ENCODE data around the gene DCC.

The DCC gene

DNA sequence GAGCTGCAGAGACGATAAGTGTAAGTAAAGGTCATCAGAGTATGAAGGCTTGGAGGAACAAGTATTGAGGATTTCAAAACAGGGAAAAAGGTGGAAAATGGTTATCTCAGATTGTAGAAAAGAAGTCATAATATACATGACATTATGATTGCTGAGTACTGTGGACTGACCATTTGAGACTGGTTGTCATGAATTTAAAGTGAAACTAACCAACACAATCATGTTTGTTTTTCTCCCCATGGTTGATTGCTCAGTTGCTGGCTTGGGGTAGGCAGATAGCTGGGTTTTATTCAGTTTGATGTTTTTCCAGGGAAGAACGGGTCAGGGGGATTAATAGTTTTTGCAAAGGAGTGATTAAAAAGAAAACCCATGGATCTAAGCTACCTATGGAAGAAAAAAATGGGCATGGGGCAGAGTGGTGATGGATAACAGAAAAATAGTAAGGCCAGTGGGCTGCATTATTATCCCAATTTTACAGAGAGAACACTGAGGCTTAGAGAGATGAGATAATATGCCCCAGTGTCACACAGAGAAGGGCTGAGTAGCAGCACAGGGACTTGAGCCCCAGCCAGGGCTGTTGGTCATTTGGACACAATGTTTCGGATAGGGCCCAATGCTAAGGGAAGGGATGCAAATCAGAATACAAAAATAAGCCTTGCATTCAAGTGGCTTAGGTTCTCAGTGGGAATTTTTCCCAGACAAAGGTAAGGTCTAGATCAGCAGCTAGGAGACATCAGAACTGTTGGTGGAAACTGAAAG lies 885.7 kb downstream of the DCC start:
- DNase-seq (ENCODE audit: low read depth, low spot score): no peak
- Histone ChIP-seq H3K36me3 (ENCODE audit: insufficient read depth, low read length) (no peaks in the 10 kb centered on the region), H3K9me3 (ENCODE audit: low read depth, low read length) (no peaks in the 10 kb centered on the region), H3K4me3 (no peak overlapping the region), H3K9ac (ENCODE audit: insufficient read length) (no peak overlapping the region), H3K27ac (no peak overlapping the region)
- TF ChIP-seq EZH2 (IDR thresholded peaks at IDR 0.05) (no peak), POLR2AphosphoS5 (IDR thresholded peaks at IDR 0.05; ENCODE audit: borderline replicate concordance, low read depth, low read length) (no peak), FOXP2 (optimal IDR thresholded peaks at IDR 0.05; ENCODE audit: control extremely low read depth, extremely low read length, insufficient read depth) (no peak)

DNA sequence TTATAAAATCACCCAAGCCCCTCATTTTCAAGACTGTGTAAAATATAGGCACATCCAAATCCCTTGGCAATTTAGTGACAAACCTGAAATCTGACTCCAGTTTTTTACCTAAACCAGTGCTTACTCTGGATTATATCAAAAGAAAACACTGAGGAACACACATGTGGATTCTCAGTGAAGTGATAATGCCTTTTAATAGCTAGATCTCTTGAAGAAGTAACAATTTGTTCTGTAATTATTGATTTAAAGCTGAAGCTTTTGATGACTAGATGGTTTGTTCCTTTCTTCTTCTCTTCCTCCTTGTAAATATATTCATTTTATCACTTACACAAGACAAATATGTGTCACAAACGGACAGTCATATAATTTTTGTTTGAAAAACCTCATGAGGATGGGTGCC lies 894.6 kb downstream of the DCC start:
- Histone ChIP-seq H3K4me3 (no peak overlapping the region), H3K27ac (no peak overlapping the region), H3K36me3 (ENCODE audit: insufficient read depth, low read length) (no peaks in the 10 kb centered on the region), H3K9me3 (ENCODE audit: low read depth, low read length) (no peaks in the 10 kb centered on the region), H3K9ac (ENCODE audit: insufficient read length) (no peak overlapping the region)
- TF ChIP-seq POLR2AphosphoS5 (IDR thresholded peaks at IDR 0.05; ENCODE audit: borderline replicate concordance, low read depth, low read length): no peak
- no peak for TF ChIP-seq FOXP2 (optimal IDR thresholded peaks at IDR 0.05; ENCODE audit: control extremely low read depth, extremely low read length, insufficient read depth)
- no peak for TF ChIP-seq EZH2 (IDR thresholded peaks at IDR 0.05)
- DNase-seq (ENCODE audit: low read depth, low spot score): no peak

DNA sequence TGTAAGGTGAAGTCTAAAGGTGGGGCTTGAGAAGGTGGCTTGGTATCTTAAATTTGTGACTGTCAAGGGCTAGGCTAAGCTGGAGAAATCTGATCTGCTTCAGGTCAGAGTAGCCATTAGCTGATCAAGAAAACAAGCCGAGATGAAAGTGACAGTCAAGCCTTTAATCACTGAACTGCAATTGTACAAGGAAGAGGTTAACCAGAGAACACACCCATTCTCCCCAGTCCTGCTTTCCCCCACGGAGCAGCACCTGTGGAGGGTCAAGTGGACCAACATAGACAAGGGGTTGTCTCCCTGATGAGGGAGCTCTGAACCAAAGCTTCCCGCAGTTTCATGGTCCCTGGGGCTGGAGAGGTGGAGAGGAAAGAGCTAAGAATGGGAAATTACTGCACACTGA lies 901.2 kb downstream of the DCC start:
- DNase-seq (ENCODE audit: low read depth, low spot score): no peak
- H3K36me3 ChIP-seq (ENCODE audit: insufficient read depth, low read length): no peaks in the 10 kb centered on the region
- TF ChIP-seq FOXP2 (optimal IDR thresholded peaks at IDR 0.05; ENCODE audit: control extremely low read depth, extremely low read length, insufficient read depth) (no peak), POLR2AphosphoS5 (IDR thresholded peaks at IDR 0.05; ENCODE audit: borderline replicate concordance, low read depth, low read length) (no peak), EZH2 (IDR thresholded peaks at IDR 0.05) (no peak)
- H3K9ac ChIP-seq (ENCODE audit: insufficient read length): no peak overlapping the region
- H3K9me3 ChIP-seq (ENCODE audit: low read depth, low read length): no peaks in the 10 kb centered on the region
- no peak overlapping the region for H3K4me3 ChIP-seq
- no peak overlapping the region for H3K27ac ChIP-seq

DNA sequence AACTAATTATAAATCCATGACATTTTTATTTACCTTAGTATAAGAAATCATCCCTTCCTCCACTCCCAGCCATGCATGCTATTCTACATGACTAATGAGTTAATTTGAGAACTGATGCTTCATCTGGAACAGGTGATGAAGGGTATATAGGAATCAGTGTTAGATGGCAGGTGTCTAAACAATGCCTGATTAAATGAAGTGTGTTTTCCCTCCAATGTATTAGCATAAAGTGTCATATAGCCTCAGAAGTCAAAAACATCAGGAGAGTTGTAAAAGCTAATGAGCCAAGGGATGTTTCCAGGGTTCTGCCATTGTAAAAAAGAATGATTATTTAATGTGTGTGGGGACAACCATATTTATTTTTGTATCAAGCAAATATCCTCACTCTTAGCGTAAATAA lies 913.8 kb downstream of the DCC start:
- Histone ChIP-seq H3K4me3 (no peak overlapping the region), H3K9ac (ENCODE audit: insufficient read length) (no peak overlapping the region), H3K27ac (no peak overlapping the region), H3K9me3 (ENCODE audit: low read depth, low read length) (no peaks in the 10 kb centered on the region), H3K36me3 (ENCODE audit: insufficient read depth, low read length) (no peaks in the 10 kb centered on the region)
- DNase-seq (ENCODE audit: low read depth, low spot score): no peak
- no peak for TF ChIP-seq FOXP2 (optimal IDR thresholded peaks at IDR 0.05; ENCODE audit: control extremely low read depth, extremely low read length, insufficient read depth)

DNA sequence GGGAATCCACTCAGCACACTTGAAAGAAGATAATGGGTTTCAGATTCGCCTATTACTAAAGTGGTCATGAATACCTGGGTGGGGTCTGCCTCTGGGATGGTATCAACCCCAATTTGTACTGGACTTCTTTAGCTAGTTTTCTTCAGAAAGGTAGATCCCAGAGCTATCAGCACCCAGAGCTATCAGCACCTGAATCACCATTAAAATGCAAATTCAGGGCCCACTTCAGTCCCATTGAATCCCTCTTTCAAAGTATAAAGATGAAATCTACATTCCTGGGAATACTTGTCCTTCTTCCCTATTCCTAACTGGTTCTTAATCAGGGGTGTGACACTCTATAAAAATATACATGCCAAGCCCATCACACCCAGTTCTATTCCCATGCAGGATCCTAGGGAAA lies 914.3 kb downstream of the DCC start:
- no peak overlapping the region for H3K4me3 ChIP-seq
- H3K27ac ChIP-seq: no peak overlapping the region
- no peak overlapping the region for H3K9ac ChIP-seq (ENCODE audit: insufficient read length)
- no peaks in the 10 kb centered on the region for H3K9me3 ChIP-seq (ENCODE audit: low read depth, low read length)
- TF ChIP-seq POLR2AphosphoS5 (IDR thresholded peaks at IDR 0.05; ENCODE audit: borderline replicate concordance, low read depth, low read length) (no peak), EZH2 (IDR thresholded peaks at IDR 0.05) (no peak), FOXP2 (optimal IDR thresholded peaks at IDR 0.05; ENCODE audit: control extremely low read depth, extremely low read length, insufficient read depth) (no peak)
- no peak for DNase-seq (ENCODE audit: low read depth, low spot score)
- no peaks in the 10 kb centered on the region for H3K36me3 ChIP-seq (ENCODE audit: insufficient read depth, low read length)

DNA sequence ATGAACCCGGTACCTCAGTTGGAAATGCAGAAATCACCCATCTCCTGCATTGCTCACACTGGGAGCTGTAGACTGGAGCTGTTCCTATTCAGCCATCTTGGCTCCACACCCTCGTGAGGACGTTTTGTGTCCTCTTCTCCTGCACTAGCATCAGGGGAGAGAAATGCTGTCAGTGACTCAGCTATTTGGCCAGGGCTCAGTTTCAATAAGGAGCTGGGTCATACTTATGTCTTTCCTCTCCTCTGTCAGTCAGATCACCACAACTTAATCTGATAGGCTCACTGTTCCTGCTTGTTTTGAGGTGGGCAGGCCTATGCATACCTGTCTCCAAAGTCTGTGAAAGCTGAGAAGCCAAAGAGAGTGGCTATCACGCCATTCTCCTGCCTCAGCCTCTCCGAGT lies 921.2 kb downstream of the DCC start:
- H3K27ac ChIP-seq: no peak overlapping the region
- H3K9me3 ChIP-seq (ENCODE audit: low read depth, low read length): no peaks in the 10 kb centered on the region
- DNase-seq (ENCODE audit: low read depth, low spot score): no peak
- no peak overlapping the region for H3K9ac ChIP-seq (ENCODE audit: insufficient read length)
- no peak overlapping the region for H3K4me3 ChIP-seq
- no peak for TF ChIP-seq POLR2AphosphoS5 (IDR thresholded peaks at IDR 0.05; ENCODE audit: borderline replicate concordance, low read depth, low read length)
- TF ChIP-seq FOXP2 (optimal IDR thresholded peaks at IDR 0.05; ENCODE audit: control extremely low read depth, extremely low read length, insufficient read depth): no peak
- no peak for TF ChIP-seq EZH2 (IDR thresholded peaks at IDR 0.05)
- H3K36me3 ChIP-seq (ENCODE audit: insufficient read depth, low read length): no peaks in the 10 kb centered on the region

DNA sequence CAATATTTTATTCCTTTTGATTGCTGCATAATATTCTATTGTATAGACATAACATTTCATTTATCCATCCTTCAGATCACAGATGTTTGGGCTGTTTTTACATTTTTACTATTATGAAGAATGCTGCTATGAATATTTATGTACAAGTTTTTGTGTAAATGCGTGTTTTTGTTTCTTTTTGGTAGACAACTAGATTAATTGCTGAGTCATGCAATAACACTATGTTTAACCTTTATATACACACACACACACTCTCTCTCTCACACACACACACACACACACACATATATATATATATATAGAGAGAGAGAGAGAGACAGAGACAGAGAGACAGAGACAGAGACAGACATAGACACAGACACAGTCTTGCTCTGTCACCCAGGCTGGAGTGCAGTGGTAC lies 926.9 kb downstream of the DCC start:
- TF ChIP-seq EZH2 (IDR thresholded peaks at IDR 0.05) (no peak), FOXP2 (optimal IDR thresholded peaks at IDR 0.05; ENCODE audit: control extremely low read depth, extremely low read length, insufficient read depth) (no peak), POLR2AphosphoS5 (IDR thresholded peaks at IDR 0.05; ENCODE audit: borderline replicate concordance, low read depth, low read length) (no peak)
- Histone ChIP-seq H3K36me3 (ENCODE audit: insufficient read depth, low read length) (no peaks in the 10 kb centered on the region), H3K9me3 (ENCODE audit: low read depth, low read length) (no peaks in the 10 kb centered on the region), H3K27ac (no peak overlapping the region), H3K9ac (ENCODE audit: insufficient read length) (no peak overlapping the region), H3K4me3 (no peak overlapping the region)
- no peak for DNase-seq (ENCODE audit: low read depth, low spot score)

DNA sequence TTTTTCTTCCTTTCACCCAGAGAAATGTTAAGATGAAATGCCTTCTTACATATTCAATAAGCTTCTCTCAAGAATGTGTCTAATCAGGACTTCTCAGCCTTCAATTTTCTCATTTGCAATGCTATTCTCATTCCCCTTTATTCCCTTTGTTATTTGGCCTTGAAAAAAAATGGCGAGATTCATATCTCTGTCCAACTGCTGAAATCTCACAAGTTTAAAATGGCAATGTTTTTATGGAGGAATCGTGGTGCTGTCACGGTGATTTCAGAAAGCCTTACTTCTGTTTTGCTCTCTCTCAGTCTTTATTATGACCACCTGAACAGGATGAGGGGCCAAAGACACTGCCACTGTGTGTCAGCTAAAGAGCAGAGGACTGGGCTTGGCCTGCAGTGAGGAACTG lies 928.5 kb downstream of the DCC start:
- TF ChIP-seq FOXP2 (optimal IDR thresholded peaks at IDR 0.05; ENCODE audit: control extremely low read depth, extremely low read length, insufficient read depth) (no peak), POLR2AphosphoS5 (IDR thresholded peaks at IDR 0.05; ENCODE audit: borderline replicate concordance, low read depth, low read length) (no peak), EZH2 (IDR thresholded peaks at IDR 0.05) (no peak)
- Histone ChIP-seq H3K9ac (ENCODE audit: insufficient read length) (no peak overlapping the region), H3K4me3 (no peak overlapping the region), H3K36me3 (ENCODE audit: insufficient read depth, low read length) (no peaks in the 10 kb centered on the region), H3K9me3 (ENCODE audit: low read depth, low read length) (no peaks in the 10 kb centered on the region), H3K27ac (no peak overlapping the region)
- no peak for DNase-seq (ENCODE audit: low read depth, low spot score)

DNA sequence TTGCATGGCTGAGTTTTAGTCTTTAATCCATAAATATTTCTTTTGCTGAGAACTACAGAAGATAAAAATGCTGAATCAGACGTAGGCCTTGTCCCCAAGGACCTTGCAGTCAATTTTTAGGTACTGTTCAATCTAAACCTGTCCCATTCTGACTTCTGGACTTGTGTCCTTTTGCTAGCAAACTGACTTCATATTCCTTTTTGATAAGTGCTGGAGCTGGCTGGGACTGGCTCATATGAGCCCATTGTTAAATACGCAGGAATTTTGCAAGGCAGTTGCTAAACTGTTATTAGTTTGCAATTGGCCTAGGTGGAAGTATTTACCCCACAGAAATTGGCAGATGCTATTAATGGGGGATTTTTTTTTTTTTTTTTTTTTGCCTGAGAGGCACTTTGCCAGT lies 941.4 kb downstream of the DCC start:
- Histone ChIP-seq H3K36me3 (ENCODE audit: insufficient read depth, low read length) (no peaks in the 10 kb centered on the region), H3K9ac (ENCODE audit: insufficient read length) (no peak overlapping the region), H3K9me3 (ENCODE audit: low read depth, low read length) (no peaks in the 10 kb centered on the region), H3K4me3 (no peak overlapping the region), H3K27ac (no peak overlapping the region)
- TF ChIP-seq POLR2AphosphoS5 (IDR thresholded peaks at IDR 0.05; ENCODE audit: borderline replicate concordance, low read depth, low read length): no peak
- TF ChIP-seq EZH2 (IDR thresholded peaks at IDR 0.05): no peak
- no peak for TF ChIP-seq FOXP2 (optimal IDR thresholded peaks at IDR 0.05; ENCODE audit: control extremely low read depth, extremely low read length, insufficient read depth)
- no peak for DNase-seq (ENCODE audit: low read depth, low spot score)

All from SK-N-MC (cell line).